Renal pelvis (tissue), 4 donors: ENCODE results near the gene ART5. TPM values are rescaled to one million over a fixed set of nuclear protein-coding genes. Genes with fewer than 3 reads are reported as not detected.
A peak's percentile ranks its signal among the peaks of the same experiment; 100 is the strongest.
"Not testable (repeated sequence)": the region's sequence is repeated elsewhere in the genome, so short reads cannot be mapped to it uniquely, and the experiment has no call there.

Experiments used
- DNase-seq: peaks from one replicate; pipeline ENCODE4 v3.0.0-alpha.2; 2013
- polyA plus RNA-seq, 3 donors: library from polyadenylated mRNA; unstranded; fragments of 120-200 nt; gene quantifications; one replicate each; pipeline ENCODE4 v1.2.1, GENCODE V29; 2013; ENCODE audit not compliant: insufficient read length in 3 of 3

The ART5 gene
- polyA plus RNA-seq, 3 donors, result 3.4 to 4.6 (median 3.9) TPM

GRCh38 chr11:3659595-3660515 lies 18.1 kb upstream of the ART5 start:
- DNase-seq, result no peak

- no peak for DNase-seq
Observed at GRCh38 chr11:3658252-3658651, 16.5 kb upstream of the ART5 start.

GRCh38 chr11:3657331-3657730 lies 15.5 kb upstream of the ART5 start:
- not testable (repeated sequence) for DNase-seq

GRCh38 chr11:3655547-3655946 lies 13.8 kb upstream of the ART5 start:
- DNase-seq, result no peak

- not testable (repeated sequence) for DNase-seq
Observed at GRCh38 chr11:3652514-3652913, 10.7 kb upstream of the ART5 start.

- DNase-seq, result not testable (repeated sequence)
Observed at GRCh38 chr11:3649374-3649773, 7.6 kb upstream of the ART5 start.

GRCh38 chr11:3648843-3649242 lies 7.1 kb upstream of the ART5 start:
- not testable (repeated sequence) for DNase-seq

- DNase-seq, result no peak
Observed at GRCh38 chr11:3645552-3645951, 3.8 kb upstream of the ART5 start.

- DNase-seq, result no peak
Observed at GRCh38 chr11:3644817-3645235, 3.0 kb upstream of the ART5 start, which contains the start of gene ART1. Gene ART1 (plus strand): TSS chr11:3645128. CDS start chr11:3659214, 14,086 bp downstream.

- not testable (repeated sequence) for DNase-seq
Observed at GRCh38 chr11:3643102-3643546, 1.3 kb upstream of the ART5 start.

GRCh38 chr11:3642071-3642951 lies 519 bp upstream of the ART5 start:
- peak; percentile 91 for DNase-seq

GRCh38 chr11:3641191-3641590 lies 601 bp downstream of the ART5 start:
- DNase-seq, result no peak

GRCh38 chr11:3639841-3640240 lies 2.0 kb downstream of the ART5 start:
- no peak for DNase-seq

GRCh38 chr11:3638513-3638912 lies 3.3 kb downstream of the ART5 start:
- no peak for DNase-seq

- no peak for DNase-seq
Observed at GRCh38 chr11:3637201-3637600, 4.6 kb downstream of the ART5 start.

- no peak for DNase-seq
Observed at GRCh38 chr11:3635641-3636375, 6.0 kb downstream of the ART5 start.

- DNase-seq, result no peak
Observed at GRCh38 chr11:3632070-3632660, 9.6 kb downstream of the ART5 start.

GRCh38 chr11:3631331-3631730 lies 10.5 kb downstream of the ART5 start:
- DNase-seq, result no peak

- DNase-seq, result no peak
Observed at GRCh38 chr11:3627291-3627690, 14.5 kb downstream of the ART5 start.

- no peak for DNase-seq
Observed at GRCh38 chr11:3626250-3626960, 15.4 kb downstream of the ART5 start.
